Measurements from ENCODE around the gene CLIC4.

GRCh38 chr1:24708938-24709337 is 36.3 kb upstream of the CLIC4 start:
- no peak for TF ChIP-seq CTCF (IDR thresholded peaks at IDR 0.05)
- no peak for TF ChIP-seq POLR2A (IDR thresholded peaks at IDR 0.05)

Data from Peyer's patch (tissue), 4 donors.